Glutamatergic neuron (in vitro differentiated cells): ENCODE data around the gene S100A6. TPM values are rescaled to one million over a fixed set of nuclear protein-coding genes. Genes with fewer than 3 reads are reported as not detected.
"Not testable (repeated sequence)": the region's sequence is repeated elsewhere in the genome, so short reads cannot be mapped to it uniquely, and the experiment has no call there.

Experiments used
- DNase-seq: peaks from one replicate; pipeline ENCODE4 v3.0.0; 2022
- H3K27ac Mint-ChIP-seq: one replicate; pipeline ENCODE4 v1.8.0; 2020; ENCODE audit warnings: mild to moderate bottlenecking, mixed read lengths, inconsistent platforms; ENCODE audit not compliant: unreplicated experiment
- H3K27me3 Mint-ChIP-seq: one replicate; pipeline ENCODE4 v1.8.0; 2020; ENCODE audit warnings: mild to moderate bottlenecking, moderate library complexity, mixed read lengths, inconsistent platforms; ENCODE audit not compliant: unreplicated experiment
- H3K36me3 Mint-ChIP-seq: one replicate; pipeline ENCODE4 v1.8.0; 2020; ENCODE audit warnings: mild to moderate bottlenecking, mixed read lengths, inconsistent platforms; ENCODE audit not compliant: unreplicated experiment
- H3K4me1 Mint-ChIP-seq: one replicate; pipeline ENCODE4 v1.8.0; 2020; ENCODE audit warnings: mild to moderate bottlenecking, low read depth, mixed read lengths, inconsistent platforms; ENCODE audit not compliant: unreplicated experiment
- H3K4me3 Mint-ChIP-seq: one replicate; pipeline ENCODE4 v1.8.0; 2020; ENCODE audit warnings: mild to moderate bottlenecking, mixed read lengths, inconsistent platforms; ENCODE audit not compliant: unreplicated experiment
- H3K9me3 Mint-ChIP-seq: one replicate; pipeline ENCODE4 v1.8.0; 2020; ENCODE audit warnings: mild to moderate bottlenecking, moderate library complexity, mixed read lengths, inconsistent platforms; ENCODE audit not compliant: unreplicated experiment
- long read RNA-seq: library from polyadenylated mRNA; unstranded; transcript quantifications from one replicate; pipeline ENCODE4 v2.0.0, GENCODE V29; 2020; ENCODE audit not compliant: unreplicated experiment
- total RNA-seq: library from RNA; stranded (reverse); fragmentation: NEBNext Ultra II Directional; extraction: Animal tissue kit (Norgen Biotek cat#: 25700); gene quantifications from one replicate; pipeline ENCODE4 v1.2.1, GENCODE V29; 2021; ENCODE audit not compliant: unreplicated experiment
- TF ChIP-seq, protein P1 (sequence below): fragments of 200-600 bp; sonication (generic); IDR thresholded peaks from one replicate; pipeline ENCODE4 v1.5.0; 2021; ENCODE audit not compliant: partially characterized antibody, unreplicated experiment

The S100A6 gene
- total RNA-seq: 41.9 TPM
- long read RNA-seq, transcript S100A6-201 (3 exons, 665 nt): major isoform, 24 of 26 reads
- long read RNA-seq, partial matches to known transcripts: 0 of 26 reads
- long read RNA-seq, other reads (novel, unspliced or antisense): 1 of 26 reads

DNA sequence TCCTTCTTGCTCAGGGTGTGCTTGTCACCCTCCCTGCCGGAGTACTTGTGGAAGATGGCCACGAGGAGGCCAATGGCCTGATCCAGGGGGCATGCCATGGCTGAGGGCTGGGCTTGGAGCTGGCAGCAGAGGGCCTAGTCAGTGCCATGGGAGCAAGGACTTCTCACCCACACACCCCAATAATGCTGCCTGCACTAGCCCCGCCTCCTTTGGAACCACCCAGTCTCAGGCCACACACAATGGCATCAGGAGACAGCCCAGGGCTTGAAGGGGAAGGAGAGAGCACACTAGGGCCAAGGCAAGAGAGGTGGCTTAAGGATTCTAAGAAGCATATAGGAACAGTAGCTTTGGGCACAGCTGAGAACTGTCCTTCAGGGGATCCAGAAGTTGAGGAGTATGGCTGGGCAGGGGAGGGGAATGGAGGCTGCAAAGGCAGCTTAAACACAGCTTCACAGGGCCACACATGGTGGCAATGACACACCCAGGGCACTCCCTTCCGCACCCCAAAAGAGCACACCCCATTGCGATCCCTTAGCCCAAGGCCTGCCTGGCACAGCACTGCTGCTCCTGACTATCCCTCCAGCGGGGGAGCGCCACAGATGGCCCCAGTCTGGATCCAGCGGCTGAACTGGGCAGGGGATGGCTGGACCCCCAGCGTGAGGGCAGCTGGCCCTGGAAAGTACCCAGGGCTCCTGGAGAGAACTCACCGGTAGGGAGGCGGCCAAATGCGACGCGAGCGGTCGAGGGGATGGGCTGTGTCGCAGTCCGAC, at the start of gene S100A6:
Gene S100A6 (minus strand): TSS at position 750 of the 770 bp plus-strand sequence. CDS start 652 bp downstream, at position 98.
- Mint-ChIP-seq H3K27me3 (peaks cover 3% of the 10 kb centered on the region), H3K27ac (peak within 1 kb of the TSS; percentile 43), H3K36me3 (no peaks in the 10 kb centered on the region), H3K9me3 (no peaks in the 10 kb centered on the region), H3K4me3 (peak within 1 kb of the TSS; percentile 86), H3K4me1 (peaks cover 34% of the 10 kb centered on the region)
- DNase-seq: no peak
- TF ChIP-seq, protein P1, sequence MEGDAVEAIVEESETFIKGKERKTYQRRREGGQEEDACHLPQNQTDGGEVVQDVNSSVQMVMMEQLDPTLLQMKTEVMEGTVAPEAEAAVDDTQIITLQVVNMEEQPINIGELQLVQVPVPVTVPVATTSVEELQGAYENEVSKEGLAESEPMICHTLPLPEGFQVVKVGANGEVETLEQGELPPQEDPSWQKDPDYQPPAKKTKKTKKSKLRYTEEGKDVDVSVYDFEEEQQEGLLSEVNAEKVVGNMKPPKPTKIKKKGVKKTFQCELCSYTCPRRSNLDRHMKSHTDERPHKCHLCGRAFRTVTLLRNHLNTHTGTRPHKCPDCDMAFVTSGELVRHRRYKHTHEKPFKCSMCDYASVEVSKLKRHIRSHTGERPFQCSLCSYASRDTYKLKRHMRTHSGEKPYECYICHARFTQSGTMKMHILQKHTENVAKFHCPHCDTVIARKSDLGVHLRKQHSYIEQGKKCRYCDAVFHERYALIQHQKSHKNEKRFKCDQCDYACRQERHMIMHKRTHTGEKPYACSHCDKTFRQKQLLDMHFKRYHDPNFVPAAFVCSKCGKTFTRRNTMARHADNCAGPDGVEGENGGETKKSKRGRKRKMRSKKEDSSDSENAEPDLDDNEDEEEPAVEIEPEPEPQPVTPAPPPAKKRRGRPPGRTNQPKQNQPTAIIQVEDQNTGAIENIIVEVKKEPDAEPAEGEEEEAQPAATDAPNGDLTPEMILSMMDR: no peak

DNA sequence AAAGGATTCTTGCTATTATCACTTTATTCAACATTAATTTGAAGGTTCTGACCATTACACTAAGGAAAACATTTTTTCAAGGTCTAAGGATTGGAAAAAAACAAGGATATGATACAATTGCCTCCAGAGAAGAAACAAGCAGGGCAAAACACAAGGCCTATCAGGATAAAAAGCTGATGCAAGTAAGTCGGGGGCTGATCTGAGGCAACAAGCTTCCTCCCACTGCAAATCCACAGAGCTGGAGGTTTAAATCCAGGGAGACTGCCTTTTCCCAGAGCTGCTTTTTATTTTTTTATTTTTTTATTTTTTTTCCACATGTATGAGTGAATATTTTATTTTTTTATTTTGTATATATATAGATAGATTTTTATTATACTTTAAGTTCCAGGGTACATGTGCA, 49.2 kb upstream of the S100A6 start:
- TF ChIP-seq, protein P1: no peak
- H3K27ac Mint-ChIP-seq: no peak overlapping the region
- peaks cover 1% of the 10 kb centered on the region for H3K9me3 Mint-ChIP-seq
- DNase-seq: no peak
- H3K27me3 Mint-ChIP-seq: no peaks in the 10 kb centered on the region
- no peak overlapping the region for H3K4me3 Mint-ChIP-seq
- peaks cover 17% of the 10 kb centered on the region for H3K4me1 Mint-ChIP-seq
- H3K36me3 Mint-ChIP-seq: no peaks in the 10 kb centered on the region

DNA sequence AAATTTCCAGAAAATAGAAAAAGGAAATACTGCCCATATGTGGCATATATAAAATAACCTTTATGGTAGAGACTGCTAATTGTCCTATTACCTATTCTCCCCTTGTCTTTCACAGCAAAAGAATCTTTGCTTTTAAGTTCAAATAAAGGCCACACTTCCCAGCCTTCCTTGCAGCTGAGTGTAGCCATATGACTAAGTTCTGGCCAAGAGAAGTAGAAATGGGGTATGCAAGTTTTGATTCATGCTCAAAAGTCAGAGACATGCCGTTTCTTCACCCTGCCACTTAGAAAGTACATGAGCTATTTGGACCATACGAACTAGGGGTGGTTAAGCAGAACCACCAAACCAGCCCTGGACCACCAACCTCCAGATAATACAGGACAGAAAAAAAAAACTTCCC, 48.2 kb upstream of the S100A6 start:
- H3K4me3 Mint-ChIP-seq: peak overlapping the region; percentile 0
- TF ChIP-seq, protein P1: no peak
- H3K9me3 Mint-ChIP-seq: peaks cover 1% of the 10 kb centered on the region
- H3K4me1 Mint-ChIP-seq: peaks cover 17% of the 10 kb centered on the region
- H3K27ac Mint-ChIP-seq: peak overlapping the region; percentile 60
- no peaks in the 10 kb centered on the region for H3K36me3 Mint-ChIP-seq
- no peak for DNase-seq
- H3K27me3 Mint-ChIP-seq: no peaks in the 10 kb centered on the region

DNA sequence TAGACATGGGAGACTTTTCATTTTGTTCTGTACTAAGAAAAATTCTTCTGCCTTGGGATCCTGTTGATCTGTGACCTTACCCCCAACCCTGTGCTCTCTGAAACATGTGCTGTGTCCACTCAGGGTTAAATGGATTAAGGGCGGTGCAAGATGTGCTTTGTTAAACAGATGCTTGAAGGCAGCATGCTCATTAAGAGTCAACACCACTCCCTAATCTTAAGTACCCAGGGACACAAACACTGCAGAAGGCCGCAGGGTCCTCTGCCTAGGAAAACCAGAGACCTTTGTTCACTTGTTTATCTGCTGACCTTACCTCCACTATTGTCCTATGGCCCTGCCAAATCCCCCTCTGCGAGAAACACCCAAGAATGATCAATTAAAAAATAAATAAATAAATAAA, 47.7 kb upstream of the S100A6 start:
- H3K27ac Mint-ChIP-seq: peak overlapping the region; percentile 94
- H3K9me3 Mint-ChIP-seq, H3K36me3 Mint-ChIP-seq, DNase-seq, H3K4me3 Mint-ChIP-seq, H3K27me3 Mint-ChIP-seq: not testable (repeated sequence)
- H3K4me1 Mint-ChIP-seq: peaks cover 17% of the 10 kb centered on the region

DNA sequence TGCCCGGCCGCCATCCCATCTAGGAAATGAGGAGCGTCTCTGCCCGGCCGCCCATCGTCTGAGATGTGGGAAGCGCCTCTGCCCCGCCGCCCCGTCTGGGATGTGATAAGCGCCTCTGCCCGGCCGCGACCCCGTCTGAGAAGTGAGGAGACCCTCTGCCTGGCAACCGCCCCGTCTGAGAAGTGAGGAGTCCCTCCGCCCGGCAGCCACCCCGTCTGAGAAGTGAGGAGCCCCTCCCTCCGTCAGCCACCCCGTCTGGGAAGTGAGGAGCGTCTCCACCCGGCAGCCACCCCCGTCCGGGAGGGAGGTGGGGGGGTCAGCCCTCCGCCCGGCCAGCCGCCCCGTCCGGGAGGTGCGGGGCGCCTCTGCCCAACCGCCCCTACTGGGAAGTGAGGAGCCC, 47.0 kb upstream of the S100A6 start:
- not testable (repeated sequence) for H3K4me3 Mint-ChIP-seq, H3K36me3 Mint-ChIP-seq, H3K9me3 Mint-ChIP-seq, H3K27me3 Mint-ChIP-seq, DNase-seq, H3K27ac Mint-ChIP-seq
- H3K4me1 Mint-ChIP-seq: peaks cover 18% of the 10 kb centered on the region

DNA sequence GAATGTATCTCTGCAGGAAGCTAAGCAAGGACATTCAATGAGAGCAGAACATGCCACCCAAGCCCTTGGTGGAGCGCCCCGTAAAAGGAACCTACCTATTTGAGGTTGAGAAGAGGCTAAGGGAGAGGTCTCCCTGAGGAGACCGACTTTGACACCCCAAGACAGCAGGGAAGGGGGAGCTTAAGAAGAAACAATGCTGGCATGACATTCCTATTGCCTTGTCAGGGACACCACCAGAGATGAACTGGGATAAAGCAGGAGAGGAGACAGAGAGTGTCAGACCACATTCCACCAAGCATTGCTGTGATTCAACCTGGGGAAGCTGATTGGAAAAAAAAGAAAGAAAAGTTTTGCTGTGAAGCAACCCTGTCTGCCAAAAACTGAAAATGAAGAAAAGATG, 43.1 kb upstream of the S100A6 start:
- no peaks in the 10 kb centered on the region for H3K27me3 Mint-ChIP-seq
- TF ChIP-seq, protein P1: no peak
- no peaks in the 10 kb centered on the region for H3K36me3 Mint-ChIP-seq
- no peak overlapping the region for H3K27ac Mint-ChIP-seq
- peaks cover 1% of the 10 kb centered on the region for H3K9me3 Mint-ChIP-seq
- peaks cover 7% of the 10 kb centered on the region for H3K4me1 Mint-ChIP-seq
- no peak for DNase-seq
- no peak overlapping the region for H3K4me3 Mint-ChIP-seq
